Loucy (cell line): ENCODE results near the gene BTNL9.

Experiments used
- H2AFZ ChIP-seq: fragments of 200-600 bp; sonication (generic); 2 replicates; pipeline ENCODE4 v1.6.0; 2016; ENCODE audit warnings: antibody characterized with exemption, mild to moderate bottlenecking, low read length, moderate library complexity
- H3F3A ChIP-seq: fragments of 200-600 bp; 2 replicates; pipeline ENCODE4 v1.6.0; 2016; ENCODE audit warnings: antibody characterized with exemption, low read depth, mild to moderate bottlenecking
- H3K27me3 ChIP-seq: fragments of 200-600 bp; sonication (generic); 2 replicates; pipeline ENCODE4 v1.6.1; 2014; ENCODE audit warnings: low read length, mild to moderate bottlenecking; ENCODE audit not compliant: insufficient read depth, poor library complexity, severe bottlenecking
- H3K36me3 ChIP-seq: fragments of 200-600 bp; sonication (generic); 2 replicates; pipeline ENCODE4 v1.6.1; 2016; ENCODE audit warnings: low read length; ENCODE audit not compliant: insufficient read depth
- H3K4me1 ChIP-seq: fragments of 200-600 bp; sonication (generic); 2 replicates; pipeline ENCODE4 v1.5.1; 2014; ENCODE audit warnings: low read length, mild to moderate bottlenecking; ENCODE audit not compliant: insufficient read depth, poor library complexity, severe bottlenecking
- H3K4me2 ChIP-seq: fragments of 200-600 bp; sonication (generic); 2 replicates; pipeline ENCODE4 v1.6.0; 2014; ENCODE audit warnings: antibody characterized with exemption, low read length, low read depth, mild to moderate bottlenecking; ENCODE audit not compliant: poor library complexity, severe bottlenecking
- H3K4me3 ChIP-seq: fragments of 200-600 bp; sonication (generic); 2 replicates; pipeline ENCODE4 v1.5.1; 2014; ENCODE audit warnings: low read length, mild to moderate bottlenecking, mixed read lengths; ENCODE audit not compliant: poor library complexity, severe bottlenecking
- H3K79me2 ChIP-seq: fragments of 200-600 bp; sonication (generic); 2 replicates; pipeline ENCODE4 v1.6.1; 2014; ENCODE audit warnings: low read length; ENCODE audit not compliant: insufficient read depth
- H3K9ac ChIP-seq: fragments of 200-600 bp; sonication (generic); 2 replicates; pipeline ENCODE4 v1.6.0; 2014; ENCODE audit warnings: mild to moderate bottlenecking, low read depth, low read length, moderate library complexity; ENCODE audit not compliant: poor library complexity, severe bottlenecking
- H3K9me2 ChIP-seq: fragments of 200-600 bp; sonication (generic); replicated peaks from 2 replicates; pipeline ENCODE4 v1.6.1; 2016; ENCODE audit warnings: low read depth, low read length, mixed read lengths
- H3K9me3 ChIP-seq: fragments of 200-600 bp; sonication (generic); 2 replicates; pipeline ENCODE4 v1.6.1; 2014; ENCODE audit warnings: mild to moderate bottlenecking, antibody characterized with exemption, low read length, low read depth; ENCODE audit not compliant: insufficient read depth
- H4K20me1 ChIP-seq: fragments of 200-600 bp; sonication (generic); 2 replicates; pipeline ENCODE4 v1.6.0; 2014; ENCODE audit warnings: antibody characterized with exemption, low read length, mild to moderate bottlenecking; ENCODE audit not compliant: insufficient read depth, poor library complexity, severe bottlenecking
- EZH2phosphoT487 ChIP-seq: fragments of 200-600 bp; IDR thresholded peaks from 2 replicates; pipeline ENCODE4 v1.6.1; 2018; ENCODE audit warnings: antibody characterized with exemption, mild to moderate bottlenecking, moderate library complexity, borderline replicate concordance
- TF ChIP-seq, protein P1 (sequence below): fragments of 200-600 bp; sonication (generic); conservative IDR thresholded peaks from 2 replicates; pipeline ENCODE4 v1.5.1; 2014; ENCODE audit warnings: mild to moderate bottlenecking, antibody characterized with exemption, low read length

BTNL9 gene

DNA sequence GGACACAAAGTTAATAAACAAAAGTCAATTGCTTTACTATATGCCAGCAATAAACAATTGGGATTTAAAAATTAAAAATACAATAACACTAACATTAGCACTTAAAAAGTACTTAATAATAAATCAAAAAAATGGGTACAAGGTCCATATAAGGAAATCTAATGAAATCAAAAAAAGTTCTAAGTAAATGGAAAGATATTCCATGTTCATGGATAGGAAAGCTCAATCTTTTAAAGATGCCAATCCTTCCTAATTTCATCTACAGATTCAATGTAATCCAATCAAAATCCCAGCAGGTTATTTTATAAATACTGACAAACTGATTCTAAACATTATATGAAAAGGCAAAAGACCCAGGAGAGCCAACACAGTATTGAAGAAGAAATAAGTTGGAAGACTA lies 41.9 kb downstream of the BTNL9 start:
- Histone ChIP-seq H3K9ac (no peak overlapping the region), H3K4me1 (no peaks in the 10 kb centered on the region), H4K20me1 (no peaks in the 10 kb centered on the region), H3K4me3 (no peak overlapping the region), H3K9me2 (no peaks in the 10 kb centered on the region), H2AFZ (no peak overlapping the region), H3F3A (no peaks in the 10 kb centered on the region), H3K4me2 (no peak overlapping the region), H3K79me2 (no peaks in the 10 kb centered on the region), H3K27me3 (no peaks in the 10 kb centered on the region), H3K36me3 (no peaks in the 10 kb centered on the region), H3K9me3 (no peaks in the 10 kb centered on the region)
- no peak for TF ChIP-seq EZH2phosphoT487
- TF ChIP-seq, protein P1, sequence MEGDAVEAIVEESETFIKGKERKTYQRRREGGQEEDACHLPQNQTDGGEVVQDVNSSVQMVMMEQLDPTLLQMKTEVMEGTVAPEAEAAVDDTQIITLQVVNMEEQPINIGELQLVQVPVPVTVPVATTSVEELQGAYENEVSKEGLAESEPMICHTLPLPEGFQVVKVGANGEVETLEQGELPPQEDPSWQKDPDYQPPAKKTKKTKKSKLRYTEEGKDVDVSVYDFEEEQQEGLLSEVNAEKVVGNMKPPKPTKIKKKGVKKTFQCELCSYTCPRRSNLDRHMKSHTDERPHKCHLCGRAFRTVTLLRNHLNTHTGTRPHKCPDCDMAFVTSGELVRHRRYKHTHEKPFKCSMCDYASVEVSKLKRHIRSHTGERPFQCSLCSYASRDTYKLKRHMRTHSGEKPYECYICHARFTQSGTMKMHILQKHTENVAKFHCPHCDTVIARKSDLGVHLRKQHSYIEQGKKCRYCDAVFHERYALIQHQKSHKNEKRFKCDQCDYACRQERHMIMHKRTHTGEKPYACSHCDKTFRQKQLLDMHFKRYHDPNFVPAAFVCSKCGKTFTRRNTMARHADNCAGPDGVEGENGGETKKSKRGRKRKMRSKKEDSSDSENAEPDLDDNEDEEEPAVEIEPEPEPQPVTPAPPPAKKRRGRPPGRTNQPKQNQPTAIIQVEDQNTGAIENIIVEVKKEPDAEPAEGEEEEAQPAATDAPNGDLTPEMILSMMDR: no peak

DNA sequence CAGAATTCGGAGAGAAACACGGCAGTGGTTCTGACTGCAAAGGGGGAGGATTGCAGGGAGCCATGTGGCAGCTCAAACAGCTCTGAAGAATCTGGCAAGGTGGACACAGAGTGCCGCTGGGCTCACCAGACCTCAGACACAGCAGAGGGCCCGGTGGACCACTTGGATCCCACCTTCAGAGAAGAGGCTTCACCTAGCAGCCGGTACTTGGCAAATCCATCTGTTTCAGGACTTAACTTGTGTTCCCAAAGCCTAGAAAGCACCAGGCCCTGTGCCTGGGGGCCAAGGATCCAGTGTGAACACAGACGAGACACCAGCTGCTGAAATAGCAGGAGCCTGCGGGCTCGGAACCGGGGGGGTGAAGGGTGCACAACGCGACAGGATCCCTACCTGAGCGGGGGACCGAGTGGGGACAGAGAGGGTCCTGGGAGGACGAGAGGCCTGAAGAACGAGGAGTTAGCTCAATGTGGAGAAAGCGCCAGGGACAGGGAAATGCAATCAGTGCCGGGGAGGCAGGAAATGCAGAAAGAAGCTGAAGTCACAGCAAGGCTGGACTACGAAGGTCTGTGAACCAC lies 44.6 kb downstream of the BTNL9 start:
- Histone ChIP-seq H3K27me3 (no peaks in the 10 kb centered on the region), H3K4me1 (no peaks in the 10 kb centered on the region), H2AFZ (no peak overlapping the region), H3K9me2 (no peaks in the 10 kb centered on the region), H4K20me1 (no peaks in the 10 kb centered on the region), H3K9me3 (no peaks in the 10 kb centered on the region), H3K36me3 (no peaks in the 10 kb centered on the region), H3F3A (no peaks in the 10 kb centered on the region), H3K9ac (no peak overlapping the region), H3K4me3 (no peak overlapping the region), H3K4me2 (no peak overlapping the region), H3K79me2 (no peaks in the 10 kb centered on the region)
- TF ChIP-seq EZH2phosphoT487: no peak
- TF ChIP-seq, protein P1: no peak

DNA sequence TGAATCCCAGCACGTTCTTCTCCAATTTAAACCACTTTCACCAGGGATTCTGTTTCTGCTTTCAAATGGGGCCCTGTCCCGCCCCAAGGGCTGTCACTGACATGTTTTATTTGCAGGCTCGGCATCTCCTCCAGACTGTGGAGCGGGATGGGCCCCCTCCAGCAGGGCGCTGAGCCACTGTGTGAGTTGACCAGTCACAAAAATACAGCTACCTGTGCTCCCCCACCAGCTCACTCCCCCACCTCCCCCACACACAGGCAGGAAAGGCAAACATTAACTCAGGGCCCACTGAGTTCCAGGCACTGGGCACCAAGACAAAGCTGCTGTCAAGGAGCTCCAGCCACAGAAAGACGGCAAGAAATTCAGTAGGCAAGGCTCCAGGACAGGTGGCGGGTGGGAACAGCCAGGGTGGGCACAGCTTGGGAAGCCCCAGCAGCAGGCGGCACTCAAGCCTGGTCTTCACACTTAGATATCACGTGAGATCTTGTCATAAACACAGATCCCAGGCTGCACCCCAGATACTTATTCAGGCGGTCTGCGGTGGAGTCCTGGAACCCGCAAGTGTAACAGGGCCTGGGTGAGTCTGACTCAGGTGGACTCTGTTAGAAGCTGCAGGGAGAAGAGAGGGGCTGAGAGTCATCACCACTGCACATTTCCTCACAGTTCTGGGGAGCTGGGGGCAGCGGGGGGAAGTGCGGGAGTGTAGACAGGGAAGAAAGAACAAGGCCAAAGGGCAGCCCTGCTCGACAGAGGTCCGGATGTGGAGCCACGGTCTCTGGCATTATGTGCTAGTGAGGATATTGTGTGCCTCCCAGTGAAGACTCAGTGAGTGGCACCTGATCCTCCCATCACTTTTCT lies 46.2 kb downstream of the BTNL9 start:
- no peaks in the 10 kb centered on the region for H3K27me3 ChIP-seq
- H2AFZ ChIP-seq: no peak overlapping the region
- no peaks in the 10 kb centered on the region for H3K79me2 ChIP-seq
- H3K4me3 ChIP-seq: no peak overlapping the region
- no peaks in the 10 kb centered on the region for H3K9me2 ChIP-seq
- TF ChIP-seq, protein P1: no peak
- TF ChIP-seq EZH2phosphoT487: no peak
- no peak overlapping the region for H3K9ac ChIP-seq
- H3K9me3 ChIP-seq: no peaks in the 10 kb centered on the region
- no peaks in the 10 kb centered on the region for H4K20me1 ChIP-seq
- no peak overlapping the region for H3K4me2 ChIP-seq
- no peaks in the 10 kb centered on the region for H3K36me3 ChIP-seq
- H3F3A ChIP-seq: no peaks in the 10 kb centered on the region
- no peaks in the 10 kb centered on the region for H3K4me1 ChIP-seq
